ENCODE data around the gene SH3TC2.

- TF ChIP-seq CTCF (conservative IDR thresholded peaks at IDR 0.05; ENCODE audit: low read depth, low read length), result no peak
- TF ChIP-seq EZH2phosphoT487 (IDR thresholded peaks at IDR 0.05; ENCODE audit: borderline replicate concordance, low read length), result no peak
Measured at GRCh38 chr5:149071756-149072155, 8.9 kb upstream of the SH3TC2 start.
